Vagina (tissue), 2 donors: ENCODE data around the gene TMEM60.

ENCODE experiments used
- POLR2A ChIP-seq, 2 donors: fragments of 450-650 bp; IDR thresholded peaks; one replicate each; pipeline ENCODE4 v1.6.1; 2017; ENCODE audit warnings: antibody characterized with exemption in 2 of 2, mild to moderate bottlenecking in 2 of 2, moderate library complexity in 2 of 2
- POLR2AphosphoS5 ChIP-seq, 2 donors: sonication (generic); formaldehyde crosslinking; IDR thresholded peaks; one replicate each; pipeline ENCODE4 v1.9.0; 2017; ENCODE audit warnings: antibody characterized with exemption in 2 of 2, mild to moderate bottlenecking in 2 of 2, low read depth in 1 of 2; ENCODE audit not compliant: insufficient read depth in 1 of 2
- TF ChIP-seq, protein P1 (sequence below), 3 experiments: fragments of 450-650 bp in 2 of 3; fragments of 200-600 bp in 1 of 3; sonication (generic) in 1 of 3; IDR thresholded peaks; one replicate each; pipeline ENCODE4 v1.5.1; 2017 to 2019; ENCODE audit warnings: antibody characterized with exemption in 3 of 3, mild to moderate bottlenecking in 2 of 3, moderate library complexity in 2 of 3

DNA sequence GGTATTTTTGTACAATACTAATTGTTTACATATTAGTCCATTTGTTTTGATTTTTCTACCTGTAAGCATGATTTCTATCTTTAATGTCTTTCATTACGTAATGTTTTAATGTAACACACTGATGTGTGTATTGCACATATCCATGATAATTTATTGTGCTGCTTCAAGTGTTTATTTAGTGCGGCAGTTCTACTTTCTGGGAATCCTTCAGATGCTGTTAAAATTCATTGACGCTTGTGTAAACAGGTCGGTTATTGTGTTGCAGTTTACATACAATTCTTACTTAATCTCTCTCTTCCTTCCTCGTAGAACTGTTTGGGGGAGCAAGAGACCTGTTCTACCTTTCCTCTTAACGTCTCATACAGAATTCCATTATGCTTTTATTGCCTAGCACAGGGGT, 6.9 kb downstream of the TMEM60 start:
- TF ChIP-seq, protein P1, sequence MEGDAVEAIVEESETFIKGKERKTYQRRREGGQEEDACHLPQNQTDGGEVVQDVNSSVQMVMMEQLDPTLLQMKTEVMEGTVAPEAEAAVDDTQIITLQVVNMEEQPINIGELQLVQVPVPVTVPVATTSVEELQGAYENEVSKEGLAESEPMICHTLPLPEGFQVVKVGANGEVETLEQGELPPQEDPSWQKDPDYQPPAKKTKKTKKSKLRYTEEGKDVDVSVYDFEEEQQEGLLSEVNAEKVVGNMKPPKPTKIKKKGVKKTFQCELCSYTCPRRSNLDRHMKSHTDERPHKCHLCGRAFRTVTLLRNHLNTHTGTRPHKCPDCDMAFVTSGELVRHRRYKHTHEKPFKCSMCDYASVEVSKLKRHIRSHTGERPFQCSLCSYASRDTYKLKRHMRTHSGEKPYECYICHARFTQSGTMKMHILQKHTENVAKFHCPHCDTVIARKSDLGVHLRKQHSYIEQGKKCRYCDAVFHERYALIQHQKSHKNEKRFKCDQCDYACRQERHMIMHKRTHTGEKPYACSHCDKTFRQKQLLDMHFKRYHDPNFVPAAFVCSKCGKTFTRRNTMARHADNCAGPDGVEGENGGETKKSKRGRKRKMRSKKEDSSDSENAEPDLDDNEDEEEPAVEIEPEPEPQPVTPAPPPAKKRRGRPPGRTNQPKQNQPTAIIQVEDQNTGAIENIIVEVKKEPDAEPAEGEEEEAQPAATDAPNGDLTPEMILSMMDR (IDR thresholded peaks at IDR 0.05) = no peak
- TF ChIP-seq POLR2AphosphoS5 (IDR thresholded peaks at IDR 0.05; ENCODE audit: insufficient read depth in 1 of 2, low read depth in 1 of 2) (no peak), POLR2A (IDR thresholded peaks at IDR 0.05) (no peak)
